SIG-M5 (cell line): ENCODE data around the gene KRTAP5-4.

Source experiments
- DNase-seq: peaks from one replicate; lab custom pipeline; 2025; lab: John Stamatoyannopoulos, UW

Gene KRTAP5-4

DNA sequence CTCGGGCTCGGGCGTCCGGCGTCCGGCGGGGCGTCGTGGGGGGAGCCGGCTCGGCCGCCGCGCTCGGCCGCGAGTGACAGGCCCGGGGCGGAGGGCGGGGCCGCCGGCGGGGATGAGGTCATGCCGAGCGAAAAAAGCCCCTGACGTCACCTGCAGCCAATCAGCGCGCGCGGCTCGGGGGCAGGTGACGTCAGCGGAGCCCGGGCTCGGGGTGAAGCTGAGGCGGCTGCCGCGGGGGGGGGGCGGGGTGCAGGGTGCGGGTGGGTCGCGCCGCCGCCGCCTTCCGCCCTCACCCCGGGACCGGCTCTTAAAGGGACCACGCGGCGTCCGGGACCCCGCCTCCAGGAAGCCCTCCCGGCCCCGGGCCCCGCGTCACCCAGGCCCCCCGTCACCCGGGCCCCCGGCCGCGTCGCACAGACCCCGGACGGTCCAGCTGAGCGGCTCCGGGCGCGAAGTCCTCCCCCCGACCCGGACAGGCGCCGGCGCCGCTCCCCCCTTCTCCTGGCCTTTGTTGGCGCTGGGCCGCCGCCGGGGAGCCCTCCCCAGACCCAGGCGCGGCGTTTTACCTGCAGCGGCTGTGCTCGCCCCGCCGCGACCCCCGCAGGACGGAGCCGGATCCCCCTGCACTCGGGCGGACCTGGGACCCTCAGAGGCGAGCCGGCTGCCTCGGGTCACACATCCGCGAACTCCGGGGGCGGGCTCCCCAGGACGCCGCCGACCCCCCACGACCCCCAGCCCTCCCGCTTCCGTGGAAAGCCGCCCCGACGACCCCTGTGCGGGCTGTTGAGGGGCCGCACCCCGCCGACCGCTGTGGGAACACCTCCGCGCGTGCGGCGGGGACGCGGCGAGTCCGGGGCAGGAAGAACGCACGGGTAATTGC lies 49.5 kb downstream of the KRTAP5-4 start, which contains the start of gene DUSP8:
Gene DUSP8 (minus strand): TSS at position 75 of the 880 bp plus-strand sequence. CDS start 6,445 bp downstream, outside the sequence.
- no peak for DNase-seq

DNA sequence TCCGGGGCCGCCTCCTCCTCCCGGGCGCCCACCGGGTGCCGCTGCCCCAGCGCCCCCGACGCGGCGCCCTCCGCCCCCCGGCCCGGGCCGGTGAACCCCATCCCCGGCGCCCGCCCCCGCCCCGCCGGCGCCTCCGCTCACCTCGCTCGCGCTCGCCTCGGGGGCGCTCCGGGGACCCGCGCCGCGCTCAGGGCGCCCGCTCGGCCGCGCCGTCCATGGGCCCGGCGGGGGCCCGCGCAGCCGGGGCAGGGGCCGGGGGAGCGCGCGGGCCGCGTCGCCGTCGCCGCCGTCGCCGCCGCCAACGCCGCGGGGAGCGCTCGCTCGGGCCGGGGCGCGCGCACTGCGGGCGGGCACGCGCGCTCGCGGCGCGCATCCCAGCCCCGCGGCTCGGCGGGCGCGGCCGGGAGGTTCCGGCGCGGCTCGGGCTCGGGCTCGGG lies 50.2 kb downstream of the KRTAP5-4 start:
- DNase-seq: no peak
